ENCODE measurements around the gene TOR1A. TPM values are rescaled to one million over a fixed set of nuclear protein-coding genes. Genes with fewer than 3 reads are reported as not detected.
"Not testable (repeated sequence)": the region's sequence is repeated elsewhere in the genome, so short reads cannot be mapped to it uniquely, and the experiment has no call there.

The TOR1A gene
- total and polyA plus RNA-seq, 2 donors (not counting 1 experiment from before 2014, with no cell fraction given): 31.5 to 80.2 TPM

DNA sequence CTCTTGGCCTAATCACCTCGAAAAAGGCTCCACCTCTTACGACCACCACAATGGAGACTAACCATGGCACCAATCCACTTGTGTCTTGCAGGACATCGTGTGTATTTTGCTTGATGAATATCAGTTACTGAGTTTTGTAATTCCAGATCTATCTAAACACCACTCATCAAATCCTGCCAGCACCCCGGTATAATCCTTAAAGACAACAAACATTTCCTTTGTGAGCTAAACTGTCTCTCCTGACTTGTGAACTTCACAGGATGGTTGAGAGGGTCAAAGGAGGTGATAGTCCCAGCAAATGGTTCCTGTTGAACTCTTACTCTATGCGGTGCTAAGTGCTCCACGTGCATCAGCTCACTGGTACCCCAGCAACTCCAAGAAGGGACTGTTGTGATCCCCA is 25.0 kb downstream of the TOR1A start:
- Histone ChIP-seq H3K9ac (ENCODE audit: insufficient read depth, low read length) (no peak overlapping the region), H3K4me3 (replicated peaks in 1 of 4; ENCODE audit: control extremely low read depth in 1 of 4, insufficient read depth in 1 of 4, low read depth in 3 of 4, low read length in 4 of 4) (no peak overlapping the region), H3K4me1 (ENCODE audit: control insufficient read depth, extremely low read depth, insufficient read depth, low read length) (peaks cover 3% of the 10 kb centered on the region), H2AFZ (ENCODE audit: low read length) (no peak overlapping the region), H3K27ac (ENCODE audit: insufficient read depth, low read length) (no peak overlapping the region), H4K20me1 (ENCODE audit: control insufficient read depth, extremely low read depth, insufficient read depth, low read length) (no peaks in the 10 kb centered on the region), H3K36me3 (ENCODE audit: control insufficient read depth, insufficient read depth, low read length) (no peaks in the 10 kb centered on the region), H3K9me3 (ENCODE audit: control insufficient read depth, insufficient read depth, low read depth, low read length) (no peaks in the 10 kb centered on the region), H3K79me2 (ENCODE audit: control insufficient read depth, insufficient read depth, low read length) (no peaks in the 10 kb centered on the region), H3K27me3 (ENCODE audit: control insufficient read depth, insufficient read depth, low read length) (peaks cover 13% of the 10 kb centered on the region), H3K4me2 (ENCODE audit: extremely low read depth, insufficient read depth, low read length) (no peak overlapping the region)
- no peak for DNase-seq (ENCODE audit: low read depth in 2 of 2)
- TF ChIP-seq, protein P1, sequence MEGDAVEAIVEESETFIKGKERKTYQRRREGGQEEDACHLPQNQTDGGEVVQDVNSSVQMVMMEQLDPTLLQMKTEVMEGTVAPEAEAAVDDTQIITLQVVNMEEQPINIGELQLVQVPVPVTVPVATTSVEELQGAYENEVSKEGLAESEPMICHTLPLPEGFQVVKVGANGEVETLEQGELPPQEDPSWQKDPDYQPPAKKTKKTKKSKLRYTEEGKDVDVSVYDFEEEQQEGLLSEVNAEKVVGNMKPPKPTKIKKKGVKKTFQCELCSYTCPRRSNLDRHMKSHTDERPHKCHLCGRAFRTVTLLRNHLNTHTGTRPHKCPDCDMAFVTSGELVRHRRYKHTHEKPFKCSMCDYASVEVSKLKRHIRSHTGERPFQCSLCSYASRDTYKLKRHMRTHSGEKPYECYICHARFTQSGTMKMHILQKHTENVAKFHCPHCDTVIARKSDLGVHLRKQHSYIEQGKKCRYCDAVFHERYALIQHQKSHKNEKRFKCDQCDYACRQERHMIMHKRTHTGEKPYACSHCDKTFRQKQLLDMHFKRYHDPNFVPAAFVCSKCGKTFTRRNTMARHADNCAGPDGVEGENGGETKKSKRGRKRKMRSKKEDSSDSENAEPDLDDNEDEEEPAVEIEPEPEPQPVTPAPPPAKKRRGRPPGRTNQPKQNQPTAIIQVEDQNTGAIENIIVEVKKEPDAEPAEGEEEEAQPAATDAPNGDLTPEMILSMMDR (conservative IDR thresholded peaks at IDR 0.05 in 1 of 2, IDR thresholded peaks at IDR 0.05 in 1 of 2; ENCODE audit: low read depth in 1 of 2, low read length in 2 of 2): no peak

DNA sequence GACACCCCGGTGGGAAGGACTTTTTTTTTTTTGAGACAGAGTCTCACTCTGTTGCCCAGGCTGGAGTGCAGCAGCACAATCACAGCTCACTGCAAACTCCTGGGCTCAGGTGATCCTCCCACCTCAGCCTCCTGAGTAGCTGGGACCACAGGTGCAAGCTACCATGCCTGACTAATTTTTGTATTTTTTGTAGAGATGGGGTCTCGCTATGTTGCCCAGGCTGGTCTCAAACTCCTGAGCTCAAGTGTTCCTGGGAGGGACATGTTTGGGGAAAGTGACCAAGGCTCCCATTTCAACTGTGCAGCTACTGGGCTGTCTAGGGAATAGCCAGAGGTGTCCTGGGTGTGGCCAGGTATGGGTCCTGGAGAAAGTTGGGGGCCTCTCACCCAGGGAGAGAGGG is 27.9 kb downstream of the TOR1A start:
- H3K79me2 ChIP-seq (ENCODE audit: control insufficient read depth, insufficient read depth, low read length); H4K20me1 ChIP-seq (ENCODE audit: control insufficient read depth, extremely low read depth, insufficient read depth, low read length); H3K9me3 ChIP-seq (ENCODE audit: control insufficient read depth, insufficient read depth, low read depth, low read length); H3K27ac ChIP-seq (ENCODE audit: insufficient read depth, low read length); H2AFZ ChIP-seq (ENCODE audit: low read length); H3K36me3 ChIP-seq (ENCODE audit: control insufficient read depth, insufficient read depth, low read length); H3K4me2 ChIP-seq (ENCODE audit: extremely low read depth, insufficient read depth, low read length); H3K4me1 ChIP-seq (ENCODE audit: control insufficient read depth, extremely low read depth, insufficient read depth, low read length); H3K4me3 ChIP-seq (replicated peaks in 1 of 4; ENCODE audit: control extremely low read depth in 1 of 4, insufficient read depth in 1 of 4, low read depth in 3 of 4, low read length in 4 of 4); DNase-seq (ENCODE audit: low read depth in 2 of 2); H3K9ac ChIP-seq (ENCODE audit: insufficient read depth, low read length): not testable (repeated sequence)
- H3K27me3 ChIP-seq (ENCODE audit: control insufficient read depth, insufficient read depth, low read length): peaks cover 13% of the 10 kb centered on the region

DNA sequence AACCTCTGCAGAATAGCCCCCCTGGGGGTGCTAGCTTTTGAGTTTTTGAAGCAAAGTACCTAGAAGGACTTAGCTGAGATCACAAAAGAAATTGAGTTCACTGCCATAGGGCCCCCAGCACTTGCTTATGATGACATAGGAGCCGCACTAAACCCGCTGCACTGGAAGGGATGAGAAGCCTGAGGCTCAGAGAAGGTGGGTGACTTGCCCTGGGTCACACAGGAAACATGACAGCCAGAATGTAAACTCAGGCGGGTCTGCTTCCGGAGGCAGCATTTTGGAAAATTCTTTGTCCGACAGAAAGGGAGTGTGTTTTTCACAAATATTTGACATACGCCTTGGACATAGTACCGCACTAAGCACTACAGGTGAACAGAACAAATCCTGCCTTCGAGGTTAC is 29.4 kb downstream of the TOR1A start:
- no peak overlapping the region for H3K4me2 ChIP-seq (ENCODE audit: extremely low read depth, insufficient read depth, low read length)
- H3K4me1 ChIP-seq (ENCODE audit: control insufficient read depth, extremely low read depth, insufficient read depth, low read length): no peaks in the 10 kb centered on the region
- no peak overlapping the region for H2AFZ ChIP-seq (ENCODE audit: low read length)
- H4K20me1 ChIP-seq (ENCODE audit: control insufficient read depth, extremely low read depth, insufficient read depth, low read length): no peaks in the 10 kb centered on the region
- TF ChIP-seq, protein P1 (conservative IDR thresholded peaks at IDR 0.05 in 1 of 2, IDR thresholded peaks at IDR 0.05 in 1 of 2; ENCODE audit: low read depth in 1 of 2, low read length in 2 of 2): no peak
- TF ChIP-seq EZH2 (IDR thresholded peaks at IDR 0.05; ENCODE audit: low read length, missing control alignments): no peak
- H3K36me3 ChIP-seq (ENCODE audit: control insufficient read depth, insufficient read depth, low read length): no peaks in the 10 kb centered on the region
- H3K27me3 ChIP-seq (ENCODE audit: control insufficient read depth, insufficient read depth, low read length): peaks cover 13% of the 10 kb centered on the region
- no peak overlapping the region for H3K27ac ChIP-seq (ENCODE audit: insufficient read depth, low read length)
- no peak overlapping the region for H3K4me3 ChIP-seq (replicated peaks in 1 of 4; ENCODE audit: control extremely low read depth in 1 of 4, insufficient read depth in 1 of 4, low read depth in 3 of 4, low read length in 4 of 4)
- no peaks in the 10 kb centered on the region for H3K79me2 ChIP-seq (ENCODE audit: control insufficient read depth, insufficient read depth, low read length)
- H3K9ac ChIP-seq (ENCODE audit: insufficient read depth, low read length): no peak overlapping the region
- no peak for DNase-seq (ENCODE audit: low read depth in 2 of 2)
- no peaks in the 10 kb centered on the region for H3K9me3 ChIP-seq (ENCODE audit: control insufficient read depth, insufficient read depth, low read depth, low read length)
